ENCODE results near the gene ADAMTS15. TPM values are rescaled to one million over a fixed set of nuclear protein-coding genes. Genes with fewer than 3 reads are reported as not detected.

Gene ADAMTS15
- total RNA-seq, 2 experiments from 2014 or later, result 0.08 to 0.11 TPM

GRCh38 chr11:130411223-130411622 is 37.2 kb upstream of the ADAMTS15 start:
- H3K27me3 Mint-ChIP-seq, result peaks cover 24% of the 10 kb centered on the region

DNA sequence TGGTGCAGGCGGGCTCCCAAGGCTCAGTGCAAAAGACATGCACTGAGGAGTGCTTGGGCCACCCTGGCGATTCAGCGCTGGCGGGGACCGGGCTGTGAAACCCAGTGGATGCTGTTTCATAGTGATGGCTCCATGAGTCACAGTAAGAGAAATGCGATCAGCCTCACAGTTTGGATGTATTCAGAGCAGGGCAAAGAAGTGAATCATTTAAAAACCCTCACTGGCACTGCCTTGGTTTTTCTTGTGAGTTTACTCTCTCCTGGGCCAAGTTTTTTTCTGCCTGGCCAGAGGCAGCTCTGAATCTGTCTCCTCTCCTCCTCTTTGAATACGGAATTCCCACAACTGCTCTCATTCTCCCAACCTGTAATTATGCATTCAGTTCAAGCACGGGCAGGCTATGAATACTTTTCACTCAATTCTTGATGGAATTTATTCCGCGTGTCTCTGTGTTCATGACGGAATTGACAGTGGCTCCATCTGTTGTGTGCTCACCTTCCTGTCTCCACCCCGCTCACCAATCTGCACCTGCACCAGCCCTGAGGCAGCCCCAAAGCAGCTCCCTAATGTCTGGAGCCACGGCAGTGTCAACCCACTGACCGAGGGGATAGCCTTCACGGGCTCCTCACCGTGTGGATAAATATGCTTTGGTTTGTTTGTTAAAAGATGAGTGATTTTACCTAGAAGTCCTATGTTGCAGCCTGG is 34.9 kb upstream of the ADAMTS15 start:
- no peak overlapping the region for H3K27ac ChIP-seq (ENCODE audit: low read depth in 1 of 2, low read length in 2 of 2)
- peaks cover 0 to 6% of the 10 kb centered on the region in 2 experiments for H3K27me3 ChIP-seq (ENCODE audit: control insufficient read depth in 1 of 2, insufficient read depth in 2 of 2, low read length in 2 of 2)
- TF ChIP-seq CTCF (IDR thresholded peaks at IDR 0.05), result no peak
- no peaks in the 10 kb centered on the region for H3K36me3 Mint-ChIP-seq (ENCODE audit: low read depth)
- intact Hi-C loops (cut with DNase I, micrococcal nuclease), result no loop called here
- H3K4me3 Mint-ChIP-seq, result no peak overlapping the region
- no peaks in the 10 kb centered on the region for H3K4me1 Mint-ChIP-seq (ENCODE audit: low read depth)
- no peaks in the 10 kb centered on the region for H3K9me3 ChIP-seq (ENCODE audit: control insufficient read depth in 1 of 2, insufficient read depth in 1 of 2, low read length in 2 of 2)
- POLR2A ChIA-PET, result no interaction called here
- ATAC-seq (ENCODE audit: poor library complexity) (no peak), DNase-seq (no peak)
- no peak overlapping the region for H3K4me3 ChIP-seq (ENCODE audit: low read length)
- H3K27me3 Mint-ChIP-seq, result peaks cover 28% of the 10 kb centered on the region
- H3K9me3 Mint-ChIP-seq, result no peaks in the 10 kb centered on the region
- no peaks in the 10 kb centered on the region for H3K4me1 ChIP-seq (ENCODE audit: insufficient read depth, low read length)
- H3K36me3 ChIP-seq (ENCODE audit: insufficient read depth, low read length), result no peaks in the 10 kb centered on the region
- H3K27ac Mint-ChIP-seq, result no peak overlapping the region
- CTCF ChIA-PET, result no interaction called here

More at GRCh38 chr11:130411223-130411622, 37.2 kb upstream of the ADAMTS15 start:
- no peaks in the 10 kb centered on the region for H3K9me3 Mint-ChIP-seq
- H3K4me1 ChIP-seq (ENCODE audit: insufficient read depth, low read length), result no peaks in the 10 kb centered on the region
- ChIA-PET CTCF (no interaction called here), POLR2A (no interaction called here)
- no peaks in the 10 kb centered on the region for H3K4me1 Mint-ChIP-seq (ENCODE audit: low read depth)
- no peaks in the 10 kb centered on the region for H3K36me3 ChIP-seq (ENCODE audit: insufficient read depth, low read length)
- no peak for DNase-seq
- peaks cover 0 to 6% of the 10 kb centered on the region in 2 experiments for H3K27me3 ChIP-seq (ENCODE audit: control insufficient read depth in 1 of 2, insufficient read depth in 2 of 2, low read length in 2 of 2)
- no peaks in the 10 kb centered on the region for H3K9me3 ChIP-seq (ENCODE audit: control insufficient read depth in 1 of 2, insufficient read depth in 1 of 2, low read length in 2 of 2)
- H3K4me3 ChIP-seq (ENCODE audit: low read length), result no peak overlapping the region
- intact Hi-C loops (cut with DNase I, micrococcal nuclease), result no loop called here
- TF ChIP-seq CTCF (IDR thresholded peaks at IDR 0.05), result no peak
- no peak overlapping the region for H3K27ac ChIP-seq (ENCODE audit: low read depth in 1 of 2, low read length in 2 of 2)
- no peak for ATAC-seq (ENCODE audit: poor library complexity)
- H3K36me3 Mint-ChIP-seq (ENCODE audit: low read depth), result no peaks in the 10 kb centered on the region
- no peak overlapping the region for H3K27ac Mint-ChIP-seq
- H3K4me3 Mint-ChIP-seq, result no peak overlapping the region

DNA sequence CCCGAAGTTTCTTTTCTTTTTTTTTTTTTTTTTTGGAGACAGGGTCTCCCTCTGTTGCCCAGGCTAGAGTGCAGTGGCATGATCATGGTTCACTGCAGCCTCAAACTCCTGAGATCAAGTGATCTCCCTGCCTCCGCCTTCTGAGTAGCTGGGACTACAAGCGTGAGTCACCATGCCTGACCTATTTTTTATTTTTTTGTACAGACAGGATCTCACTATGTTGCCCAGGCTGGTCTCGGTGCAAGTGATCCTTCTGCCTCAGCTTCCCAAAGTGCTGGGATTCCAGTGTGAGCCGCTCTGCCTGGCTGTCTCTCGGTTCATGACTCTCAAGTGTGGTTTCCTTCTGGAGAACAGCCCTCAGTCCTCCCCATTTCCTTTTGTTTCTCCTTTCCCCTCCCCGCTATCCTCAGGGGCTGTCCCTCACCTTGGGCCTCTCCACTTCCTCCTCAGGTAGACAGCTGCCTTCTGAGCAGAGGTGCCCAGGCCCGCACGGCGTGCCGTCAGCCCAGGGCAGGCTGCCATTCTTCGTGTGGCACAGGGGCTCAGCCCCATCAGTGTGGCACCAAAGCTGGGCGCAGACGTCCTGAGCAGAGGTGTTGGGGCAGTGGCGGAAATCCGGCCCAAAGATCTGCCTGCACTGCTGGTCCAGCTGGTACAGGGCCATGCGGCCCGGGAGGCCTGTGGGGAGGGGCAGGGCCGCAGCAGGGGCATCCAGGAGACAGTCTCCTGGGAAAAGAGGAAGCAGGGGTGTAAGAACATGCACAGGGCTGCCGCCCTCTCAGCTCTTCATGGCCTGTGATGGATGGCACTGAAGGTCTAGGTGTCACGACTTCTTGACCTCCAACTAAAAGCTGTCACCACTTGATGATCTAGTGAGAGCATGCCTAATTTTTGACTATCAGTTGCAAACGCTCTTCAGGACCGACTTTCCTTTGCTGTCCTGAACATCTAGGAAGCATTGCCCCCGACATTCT is 34.1 kb upstream of the ADAMTS15 start:
- Mint-ChIP-seq H3K4me1 (ENCODE audit: low read depth) (no peaks in the 10 kb centered on the region), H3K36me3 (ENCODE audit: low read depth) (no peaks in the 10 kb centered on the region), H3K27ac (no peak overlapping the region), H3K27me3 (peaks cover 28% of the 10 kb centered on the region), H3K4me3 (no peak overlapping the region), H3K9me3 (no peaks in the 10 kb centered on the region)
- intact Hi-C loops (cut with DNase I, micrococcal nuclease), result no loop called here
- DNase-seq (no peak), ATAC-seq (ENCODE audit: poor library complexity) (no peak)
- Histone ChIP-seq H3K9me3 (ENCODE audit: control insufficient read depth in 1 of 2, insufficient read depth in 1 of 2, low read length in 2 of 2) (no peaks in the 10 kb centered on the region), H3K27ac (ENCODE audit: low read depth in 1 of 2, low read length in 2 of 2) (no peak overlapping the region), H3K27me3 (ENCODE audit: control insufficient read depth in 1 of 2, insufficient read depth in 2 of 2, low read length in 2 of 2) (peaks cover 0 to 6% of the 10 kb centered on the region in 2 experiments), H3K36me3 (ENCODE audit: insufficient read depth, low read length) (no peaks in the 10 kb centered on the region), H3K4me1 (ENCODE audit: insufficient read depth, low read length) (no peaks in the 10 kb centered on the region), H3K4me3 (ENCODE audit: low read length) (no peak overlapping the region)
- POLR2A ChIA-PET, result no interaction called here
- CTCF ChIA-PET, result interaction anchor here (0.7 kb wide), 1 partner anchor 17 kb away, joined by 3 read pairs; no protein-coding TSS in a partner anchor
- TF ChIP-seq CTCF (IDR thresholded peaks at IDR 0.05), result no peak
